IMR-90 (cell line): ENCODE results near the gene SLC12A8. TPM values are rescaled to one million over a fixed set of nuclear protein-coding genes. Genes with fewer than 3 reads are reported as not detected.

Source experiments
- ATAC-seq: fragments of 200-7000 bp; cut with Tn5 transposase; 2 replicates; pipeline ENCODE4 v1.9.1; 2020; ENCODE audit warnings: low read depth, mild to moderate bottlenecking, moderate library complexity
- BruUV-seq: library from RNA; stranded (reverse); fragments of 400-500 nt; replicated peaks from 2 replicates; lab custom pipeline; 2021; lab: Mats Ljungman, UMichigan
- CTCF ChIA-PET: fragments of 300-600 bp; formaldehyde crosslinking; extraction: SDS; loops from one replicate; lab custom pipeline; 2021; ENCODE audit warnings: antibody characterized with exemption; lab: Yijun Ruan, JAX
- POLR2A ChIA-PET: fragments of 300-600 bp; sonication (Branson Sonifier 250); formaldehyde crosslinking; loops from one replicate; lab custom pipeline; 2022; ENCODE audit warnings: antibody characterized with exemption; ENCODE audit not compliant: unreplicated experiment; lab: Charles Lee
- DNase-seq: peaks from one replicate; pipeline ENCODE4 v3.0.0; 2013
- H2AFZ ChIP-seq: replicated peaks from 2 replicates; pipeline ENCODE3; 2013; ENCODE audit warnings: low read length, mild to moderate bottlenecking; ENCODE audit not compliant: poor library complexity
- H2AK5ac ChIP-seq: 2 replicates; pipeline ENCODE4 v1.6.1; 2013; ENCODE audit warnings: low read depth, low read length, inconsistent platforms
- H2AK9ac ChIP-seq: replicated peaks from 2 replicates; pipeline ENCODE3; 2013; ENCODE audit warnings: mild to moderate bottlenecking, low read depth, low read length, moderate library complexity; ENCODE audit not compliant: poor library complexity
- H2BK120ac ChIP-seq: 2 replicates; pipeline ENCODE4 v1.6.1; 2013; ENCODE audit warnings: low read depth, low read length, inconsistent platforms
- H2BK15ac ChIP-seq: 3 replicates; pipeline ENCODE4 v1.6.1; 2013; ENCODE audit warnings: low read depth, low read length, inconsistent platforms
- H2BK20ac ChIP-seq: 2 replicates; pipeline ENCODE4 v1.6.1; 2013; ENCODE audit warnings: low read depth, mild to moderate bottlenecking, inconsistent platforms, low read length, moderate library complexity
- H2BK5ac ChIP-seq: 2 replicates; pipeline ENCODE4 v1.6.1; 2013; ENCODE audit warnings: mild to moderate bottlenecking, low read depth, low read length, inconsistent platforms; ENCODE audit not compliant: poor library complexity, severe bottlenecking
- H3K14ac ChIP-seq: replicated peaks from 2 replicates; pipeline ENCODE4 v1.6.1; 2013; ENCODE audit warnings: low read depth, low read length, inconsistent platforms
- H3K18ac ChIP-seq: 2 replicates; pipeline ENCODE4 v1.6.1; 2013; ENCODE audit warnings: low read depth, low read length, control low read depth
- H3K23ac ChIP-seq: 2 replicates; pipeline ENCODE4 v1.6.1; 2013; ENCODE audit warnings: low read depth, low read length, inconsistent platforms
- H3K27ac ChIP-seq: 2 replicates; pipeline ENCODE4 v1.5.1; 2013; ENCODE audit warnings: mild to moderate bottlenecking, control low read depth, low read length; ENCODE audit not compliant: insufficient read depth
- H3K27me3 ChIP-seq: 2 replicates; pipeline ENCODE4 v1.6.1; 2013; ENCODE audit warnings: low read length; ENCODE audit not compliant: control insufficient read depth, insufficient read depth
- H3K36me3 ChIP-seq: 2 replicates; pipeline ENCODE4 v1.6.1; 2013; ENCODE audit warnings: low read length, mixed read lengths; ENCODE audit not compliant: control insufficient read depth, insufficient read depth
- H3K4ac ChIP-seq: 2 replicates; pipeline ENCODE4 v1.6.1; 2013; ENCODE audit warnings: low read depth, low read length, inconsistent platforms
- H3K4me1 ChIP-seq: 2 replicates; pipeline ENCODE4 v1.6.1; 2013; ENCODE audit warnings: low read length, mixed read lengths; ENCODE audit not compliant: control insufficient read depth, insufficient read depth
- H3K4me2 ChIP-seq: 2 replicates; pipeline ENCODE4 v1.6.1; 2013; ENCODE audit warnings: low read depth, mild to moderate bottlenecking, control low read depth, low read length, moderate library complexity
- H3K4me3 ChIP-seq: 2 replicates; pipeline ENCODE4 v1.5.1; 2013; ENCODE audit warnings: low read depth, mild to moderate bottlenecking, control low read depth, low read length, moderate library complexity; ENCODE audit not compliant: insufficient read depth
- H3K56ac ChIP-seq: 2 replicates; pipeline ENCODE4 v1.6.1; 2013; ENCODE audit warnings: low read length, inconsistent platforms; ENCODE audit not compliant: insufficient read depth; ENCODE audit errors: extremely low read depth
- H3K79me1 ChIP-seq, 2 experiments: 2 replicates each; pipeline ENCODE4 v1.6.1; 2013; ENCODE audit warnings: low read length in 2 of 2, inconsistent platforms in 1 of 2, low read depth in 1 of 2
- H3K9ac ChIP-seq: 2 replicates; pipeline ENCODE4 v1.6.1; 2013; ENCODE audit warnings: low read depth, low read length, control low read depth
- H3K9me1 ChIP-seq: 2 replicates; pipeline ENCODE4 v1.6.1; 2013; ENCODE audit warnings: low read length, inconsistent platforms; ENCODE audit not compliant: insufficient read depth
- H3K9me3 ChIP-seq: 2 replicates; pipeline ENCODE4 v1.6.1; 2013; ENCODE audit warnings: low read length; ENCODE audit not compliant: control insufficient read depth, insufficient read depth
- H4K20me1 ChIP-seq: 2 replicates; pipeline ENCODE4 v1.6.1; 2013; ENCODE audit warnings: low read length, inconsistent platforms; ENCODE audit not compliant: insufficient read depth
- H4K5ac ChIP-seq: 2 replicates; pipeline ENCODE4 v1.6.1; 2013; ENCODE audit warnings: mild to moderate bottlenecking, low read depth, low read length, control low read depth
- H4K8ac ChIP-seq, 2 experiments: 2 replicates each; pipeline ENCODE4 v1.6.1; 2013; ENCODE audit warnings: low read depth in 2 of 2, low read length in 2 of 2, control low read depth in 1 of 2, inconsistent platforms in 1 of 2
- H4K91ac ChIP-seq: 2 replicates; pipeline ENCODE4 v1.6.1; 2013; ENCODE audit warnings: low read depth, low read length, inconsistent platforms; ENCODE audit not compliant: insufficient read depth
- CEBPB ChIP-seq: IDR thresholded peaks from 2 replicates; pipeline ENCODE4 v1.6.1; 2012; ENCODE audit warnings: low read depth, low read length, improper control_type of control experiment
- CHD1 ChIP-seq: IDR thresholded peaks from 2 replicates; pipeline ENCODE4 v1.6.1; 2012; ENCODE audit warnings: low read depth, low read length, improper control_type of control experiment
- FOS ChIP-seq: fragments of 150-350 bp; IDR thresholded peaks from 2 replicates; pipeline ENCODE4 v1.6.1; 2016; ENCODE audit warnings: low read depth, low read length
- MAZ ChIP-seq: IDR thresholded peaks from 2 replicates; pipeline ENCODE4 v1.6.1; 2012; ENCODE audit warnings: low read depth, mild to moderate bottlenecking, low read length, improper control_type of control experiment, moderate library complexity, borderline replicate concordance
- NFE2L2 ChIP-seq: fragments of 150-350 bp; IDR thresholded peaks from 2 replicates; pipeline ENCODE4 v1.6.1; 2016; ENCODE audit warnings: low read depth, mild to moderate bottlenecking, low read length
- POLR2A ChIP-seq: IDR thresholded peaks from 2 replicates; pipeline ENCODE4 v1.6.1; 2012; ENCODE audit warnings: mild to moderate bottlenecking, low read depth, low read length
- RCOR1 ChIP-seq: IDR thresholded peaks from 2 replicates; pipeline ENCODE4 v1.6.1; 2012; ENCODE audit warnings: mild to moderate bottlenecking, low read length, improper control_type of control experiment; ENCODE audit not compliant: insufficient replicate concordance
- RFX5 ChIP-seq: IDR thresholded peaks from 2 replicates; pipeline ENCODE4 v1.8.0; 2012; ENCODE audit warnings: low read depth, mild to moderate bottlenecking, low read length, moderate library complexity
- SMC3 ChIP-seq: fragments of 150-350 bp; IDR thresholded peaks from 2 replicates; pipeline ENCODE4 v1.6.1; 2016; ENCODE audit warnings: low read depth, mild to moderate bottlenecking, antibody characterized with exemption, low read length, moderate library complexity
- WGBS, 2 experiments: methylation state at CpG; one replicate each; pipeline versions ENCODE4 v1.1.5 to v1.1.7; 2013; ENCODE audit warnings: missing lambda C conversion rate in 2 of 2; ENCODE audit not compliant: insufficient read length in 1 of 2; ENCODE audit errors: extremely low coverage in 2 of 2; 5-methylcytosine and 5-hydroxymethylcytosine counted together
- dilution Hi-C: fragments of 300-500 bp; cut with HindIII; formaldehyde crosslinking; loops from one replicate; pipeline ENCODE4 v1.14.3; 2018; ENCODE audit warnings: low sequenced_read_pairs; ENCODE audit not compliant: unreplicated experiment
- in situ Hi-C: fragments of 300-500 bp; cut with MboI; formaldehyde crosslinking; loops from 3 replicates; pipeline ENCODE4 v1.14.3; 2019; ENCODE audit warnings: low sequenced_read_pairs, inconsistent platforms, mixed read lengths
- intact Hi-C: fragments of 100-400 bp; cut with micrococcal nuclease; formaldehyde crosslinking; loops from 2 replicates; pipeline ENCODE4 v1.10.0; 2022
- polyA plus RNA-seq, 3 experiments: library from polyadenylated mRNA; depleted of rRNA; stranded (reverse); fragments of >200 nt; gene quantifications; 2 replicates each; pipeline ENCODE4 v1.2.3, GENCODE V29; 2012; ENCODE audit warnings: low replicate concordance in 1 of 3
- total RNA-seq: library from RNA; depleted of rRNA; stranded (reverse); fragments of >200 nt; gene quantifications from 2 replicates; pipeline ENCODE4 v1.2.3, GENCODE V29; 2012
- TF ChIP-seq, protein P1 (sequence below): conservative IDR thresholded peaks from 2 replicates; pipeline ENCODE4 v1.5.1; 2012; ENCODE audit warnings: mild to moderate bottlenecking, low read depth, low read length, improper control_type of control experiment
- TF ChIP-seq, protein P2 (sequence below): fragments of 150-350 bp; IDR thresholded peaks from 2 replicates; pipeline ENCODE4 v1.6.1; 2016; ENCODE audit warnings: low read depth, mild to moderate bottlenecking, low read length, moderate library complexity, borderline replicate concordance

Gene SLC12A8
- total and polyA plus RNA-seq, 2 of the 4 experiments (the other 2 are of a cell fraction) = 2.2 to 4.3 TPM

DNA sequence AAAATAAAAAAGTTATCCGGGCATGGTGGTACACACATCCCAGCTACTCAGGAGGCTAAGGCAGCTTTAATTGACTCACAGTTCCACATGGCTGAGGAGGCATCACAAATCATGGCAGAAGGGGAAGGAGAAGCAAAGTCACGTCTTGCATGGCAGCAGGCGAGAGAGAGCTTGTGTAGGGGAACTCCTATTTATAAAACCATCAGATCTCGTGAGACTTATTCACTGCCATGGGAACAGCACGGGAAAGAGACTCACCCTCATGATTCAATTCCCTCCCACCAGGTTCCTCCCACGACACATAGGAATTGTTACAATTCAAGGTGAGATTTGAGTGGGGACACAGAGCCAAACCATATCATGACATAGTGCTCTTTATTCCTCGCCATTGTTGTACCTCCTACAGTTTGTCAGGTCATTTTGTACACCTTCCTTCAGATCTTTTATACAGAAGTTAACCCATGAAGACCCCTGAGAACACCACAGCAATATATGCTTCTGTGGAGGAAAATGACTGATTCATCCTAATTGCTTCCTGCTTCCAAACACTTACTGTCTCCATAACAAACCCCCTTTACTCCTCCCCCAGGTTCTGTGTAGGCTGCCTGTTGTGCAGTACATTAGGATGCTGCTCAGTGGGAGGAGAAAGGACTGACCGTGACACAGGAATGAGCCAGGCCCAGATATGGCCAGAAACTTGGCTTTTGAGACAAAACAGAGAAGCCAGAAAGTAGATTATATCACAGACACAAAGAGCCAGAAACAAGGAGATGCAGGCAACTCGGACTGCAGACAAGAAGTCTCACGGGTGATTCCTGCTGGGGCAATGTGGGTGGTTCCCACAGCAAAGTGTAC lies 88.9 kb downstream of the SLC12A8 start (continued):
- TF ChIP-seq CEBPB (no peak), FOS (no peak)

DNA sequence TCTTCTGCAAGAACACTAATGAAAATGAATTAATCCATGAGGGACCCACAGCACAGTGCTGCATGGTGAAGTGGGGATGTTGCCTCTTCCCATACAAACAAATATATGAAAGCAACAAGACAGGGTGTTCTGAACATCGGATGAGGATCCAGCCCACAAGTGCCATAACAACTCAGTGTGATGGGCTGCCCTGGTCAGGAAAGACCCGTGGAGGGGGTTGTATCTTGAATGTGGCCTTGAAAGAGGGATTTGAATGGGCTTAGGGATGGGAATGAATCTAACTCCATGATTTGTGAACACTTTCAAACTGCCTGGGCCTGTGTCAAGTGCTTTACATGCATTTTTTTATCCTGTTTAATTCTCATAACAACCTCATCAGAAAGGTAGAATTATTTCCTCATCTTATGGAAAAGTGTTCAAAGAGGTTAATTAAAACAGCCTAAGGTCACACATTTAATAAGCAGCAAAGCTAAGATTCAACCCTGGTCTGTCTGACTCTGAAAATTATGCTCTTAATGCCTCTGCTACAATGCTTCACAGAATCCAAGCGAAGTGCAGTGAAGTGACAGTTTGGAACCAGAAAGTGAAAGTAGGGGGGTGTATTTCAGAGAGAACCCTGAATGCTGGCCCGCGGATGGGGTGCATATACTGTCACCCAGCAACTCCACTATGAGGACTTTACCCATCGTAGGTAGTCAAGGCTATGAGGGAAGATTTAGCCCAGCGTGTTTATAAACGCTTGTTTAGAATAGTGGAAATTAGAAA lies 91.1 kb downstream of the SLC12A8 start:
- Histone ChIP-seq H3K79me1 (no peaks in the 10 kb centered on the region; a peak in 1 of 4 replicates), H2BK15ac (peak overlapping the region; percentile 53; the same call in 2 of the 3 replicates), H3K56ac (no peak overlapping the region), H3K36me3 (no peaks in the 10 kb centered on the region), H3K18ac (peak overlapping the region; percentile 79), H3K9ac (no peak overlapping the region), H4K8ac (peak overlapping the region in 1 of 2 experiments; percentile 58; a peak in 2 of 4 replicates), H3K23ac (peak overlapping the region; percentile 10; the same call in 1 of the 2 replicates), H2BK120ac (peak overlapping the region; percentile 49), H2BK20ac (peak overlapping the region; percentile 72), H3K4me1 (peaks cover 24% of the 10 kb centered on the region), H4K20me1 (no peaks in the 10 kb centered on the region), H2AK9ac (no peak overlapping the region), H3K9me3 (no peaks in the 10 kb centered on the region), H3K27ac (no peak overlapping the region), H3K27me3 (no peaks in the 10 kb centered on the region), H2BK5ac (no peak overlapping the region), H3K4ac (peak overlapping the region; percentile 51; the same call in 1 of the 2 replicates), H3K4me3 (no peak overlapping the region), H2AFZ (peak overlapping the region; percentile 5), H4K91ac (peak overlapping the region; percentile 51), H2AK5ac (peak overlapping the region; percentile 17; the same call in 1 of the 2 replicates), H3K9me1 (peaks cover 7% of the 10 kb centered on the region; the same call in 1 of the 2 replicates), H4K5ac (peak overlapping the region; percentile 72), H3K4me2 (peak overlapping the region; percentile 60; the same call in 1 of the 2 replicates), H3K14ac (0 out of 2 replicates have a peak overlapping the region, but pooled peaks have one; percentile 11)
- ATAC-seq (no peak), DNase-seq (no peak)
- intact Hi-C loops = no loop called here
- in situ Hi-C loops = no loop called here
- ChIA-PET CTCF (interaction anchor here (0.6 kb wide), 1 partner anchor 40 kb away, joined by 5 read pairs; no protein-coding TSS in a partner anchor), POLR2A (no interaction called here)
- no CpG with 5 or more reads among the region's 8 CpGs for WGBS, 2 experiments
- no TSS peak for BruUV-seq
- dilution Hi-C loops = no loop called here
- no peak for TF ChIP-seq RFX5
- no peak for TF ChIP-seq CHD1
- TF ChIP-seq RCOR1 = no peak
- TF ChIP-seq, protein P1, sequence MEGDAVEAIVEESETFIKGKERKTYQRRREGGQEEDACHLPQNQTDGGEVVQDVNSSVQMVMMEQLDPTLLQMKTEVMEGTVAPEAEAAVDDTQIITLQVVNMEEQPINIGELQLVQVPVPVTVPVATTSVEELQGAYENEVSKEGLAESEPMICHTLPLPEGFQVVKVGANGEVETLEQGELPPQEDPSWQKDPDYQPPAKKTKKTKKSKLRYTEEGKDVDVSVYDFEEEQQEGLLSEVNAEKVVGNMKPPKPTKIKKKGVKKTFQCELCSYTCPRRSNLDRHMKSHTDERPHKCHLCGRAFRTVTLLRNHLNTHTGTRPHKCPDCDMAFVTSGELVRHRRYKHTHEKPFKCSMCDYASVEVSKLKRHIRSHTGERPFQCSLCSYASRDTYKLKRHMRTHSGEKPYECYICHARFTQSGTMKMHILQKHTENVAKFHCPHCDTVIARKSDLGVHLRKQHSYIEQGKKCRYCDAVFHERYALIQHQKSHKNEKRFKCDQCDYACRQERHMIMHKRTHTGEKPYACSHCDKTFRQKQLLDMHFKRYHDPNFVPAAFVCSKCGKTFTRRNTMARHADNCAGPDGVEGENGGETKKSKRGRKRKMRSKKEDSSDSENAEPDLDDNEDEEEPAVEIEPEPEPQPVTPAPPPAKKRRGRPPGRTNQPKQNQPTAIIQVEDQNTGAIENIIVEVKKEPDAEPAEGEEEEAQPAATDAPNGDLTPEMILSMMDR = no peak
- TF ChIP-seq, protein P2, sequence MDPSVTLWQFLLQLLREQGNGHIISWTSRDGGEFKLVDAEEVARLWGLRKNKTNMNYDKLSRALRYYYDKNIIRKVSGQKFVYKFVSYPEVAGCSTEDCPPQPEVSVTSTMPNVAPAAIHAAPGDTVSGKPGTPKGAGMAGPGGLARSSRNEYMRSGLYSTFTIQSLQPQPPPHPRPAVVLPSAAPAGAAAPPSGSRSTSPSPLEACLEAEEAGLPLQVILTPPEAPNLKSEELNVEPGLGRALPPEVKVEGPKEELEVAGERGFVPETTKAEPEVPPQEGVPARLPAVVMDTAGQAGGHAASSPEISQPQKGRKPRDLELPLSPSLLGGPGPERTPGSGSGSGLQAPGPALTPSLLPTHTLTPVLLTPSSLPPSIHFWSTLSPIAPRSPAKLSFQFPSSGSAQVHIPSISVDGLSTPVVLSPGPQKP = no peak
- TF ChIP-seq SMC3 = no peak
- TF ChIP-seq NFE2L2 = no peak
- TF ChIP-seq CEBPB = no peak
- no peak for TF ChIP-seq POLR2A
- TF ChIP-seq MAZ = no peak
